Common myeloid progenitor, CD34-positive (primary cell): Measurements from ENCODE around the gene STAP2.
A peak's percentile ranks its signal among the peaks of the same experiment; 100 is the strongest.
"Not testable (repeated sequence)": the region's sequence is repeated elsewhere in the genome, so short reads cannot be mapped to it uniquely, and the experiment has no call there.

Experiments used
- CTCF ChIA-PET: fragments of 350-600 bp; sonication (Branson Sonifier 250); formaldehyde crosslinking; loops from one replicate; lab custom pipeline; 2021; ENCODE audit warnings: antibody characterized with exemption; lab: Charles Lee
- POLR2A ChIA-PET: fragments of 350-600 bp; sonication (Branson Sonifier 250); formaldehyde crosslinking; loops from one replicate; lab custom pipeline; 2021; ENCODE audit warnings: antibody characterized with exemption; lab: Charles Lee
- DNase-seq, 3 donors: peaks; one replicate each; pipeline versions ENCODE4 v3.0.0 to v3.0.0-alpha.2; 2013
- H3K27ac ChIP-seq, 2 experiments: 1 replicate in 1 of 2; 2 replicates in 1 of 2; pipeline ENCODE4 v1.7.0; 2013; ENCODE audit warnings: inconsistent platforms in 2 of 2, low read length in 2 of 2, mild to moderate bottlenecking in 2 of 2, low read depth in 1 of 2, moderate library complexity in 1 of 2; ENCODE audit not compliant: severe bottlenecking in 2 of 2, insufficient read depth in 1 of 2, poor library complexity in 1 of 2
- H3K27me3 ChIP-seq, 5 experiments: replicated peaks in 2 of 5; 1 replicate in 3 of 5; 2 replicates in 2 of 5; pipeline versions ENCODE4 v1.6.1 to v1.7.0; 2013; ENCODE audit warnings: low read length in 4 of 5, mild to moderate bottlenecking in 2 of 5, moderate library complexity in 2 of 5, inconsistent platforms in 1 of 5; ENCODE audit not compliant: insufficient read depth in 5 of 5, control insufficient read depth in 4 of 5
- H3K36me3 ChIP-seq, 4 experiments: 1 replicate in 2 of 4; 2 replicates in 2 of 4; pipeline versions ENCODE4 v1.6.1 to v1.7.0; 2013; ENCODE audit warnings: low read length in 3 of 4, control low read depth in 1 of 4, mild to moderate bottlenecking in 1 of 4; ENCODE audit not compliant: control insufficient read depth in 4 of 4, insufficient read depth in 4 of 4
- H3K4me1 ChIP-seq, 4 experiments: 1 replicate in 3 of 4; 2 replicates in 1 of 4; pipeline versions ENCODE4 v1.6.1 to v1.7.1; 2013; ENCODE audit warnings: low read length in 3 of 4, mild to moderate bottlenecking in 3 of 4, control low read depth in 1 of 4, inconsistent platforms in 1 of 4, moderate library complexity in 1 of 4; ENCODE audit not compliant: control insufficient read depth in 4 of 4, insufficient read depth in 4 of 4; ENCODE audit errors: control extremely low read depth in 1 of 4
- H3K4me3 ChIP-seq, 7 experiments: 1 replicate in 4 of 7; 2 replicates in 3 of 7; pipeline versions ENCODE4 v1.5.1 to v1.7.0; 2013; ENCODE audit warnings: mild to moderate bottlenecking in 7 of 7, low read length in 6 of 7, moderate library complexity in 6 of 7, inconsistent platforms in 2 of 7, low read depth in 2 of 7, control low read depth in 1 of 7; ENCODE audit not compliant: insufficient read depth in 4 of 7, control insufficient read depth in 1 of 7; ENCODE audit errors: extremely low read depth in 1 of 7
- H3K9me3 ChIP-seq, 5 experiments: 1 replicate in 4 of 5; 2 replicates in 1 of 5; pipeline versions ENCODE4 v1.6.1 to v1.7.1; 2013; ENCODE audit warnings: low read length in 4 of 5, mild to moderate bottlenecking in 2 of 5, inconsistent platforms in 1 of 5, low read depth in 1 of 5, moderate library complexity in 1 of 5; ENCODE audit not compliant: control insufficient read depth in 4 of 5, insufficient read depth in 2 of 5; ENCODE audit errors: control extremely low read depth in 1 of 5
- WGBS: methylation state at CpG from one replicate; pipeline ENCODE4 v1.1.5; 2013; ENCODE audit not compliant: insufficient coverage; 5-methylcytosine and 5-hydroxymethylcytosine counted together

STAP2 gene

DNA sequence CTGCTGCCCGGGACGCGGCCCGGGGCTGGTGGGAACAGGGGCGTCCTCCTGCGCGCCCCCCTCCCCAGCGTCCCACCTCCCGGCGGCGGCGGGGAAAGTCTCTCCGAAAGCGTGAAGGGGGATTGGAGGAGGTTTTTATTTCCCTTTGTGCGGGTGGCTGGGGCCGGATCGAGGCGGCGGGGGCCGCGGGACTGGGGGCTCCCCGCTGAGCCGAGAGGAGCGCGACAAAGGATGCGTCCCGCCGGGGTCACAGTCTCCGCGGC lies 59.4 kb downstream of the STAP2 start:
- Histone ChIP-seq H3K27ac (no peak overlapping the region), H3K27me3 (peaks cover 0 to 34% (median 6%) of the 10 kb centered on the region in 5 experiments), H3K4me1 (peaks cover 0 to 27% (median 23%) of the 10 kb centered on the region in 4 experiments), H3K4me3 (peak overlapping the region; percentile 13 to 72 (median 47)), H3K36me3 (no peaks in the 10 kb centered on the region), H3K9me3 (no peaks in the 10 kb centered on the region)
- under 1% methylated on average over 18 of the region's 30 CpGs for WGBS
- CTCF ChIA-PET: interaction anchor here (1.5 kb wide), 1 partner anchor 75 kb away, joined by 3 read pairs; no protein-coding TSS in a partner anchor
- DNase-seq: peak in 1 of 3 donors; percentile 31
- POLR2A ChIA-PET: no interaction called here

DNA sequence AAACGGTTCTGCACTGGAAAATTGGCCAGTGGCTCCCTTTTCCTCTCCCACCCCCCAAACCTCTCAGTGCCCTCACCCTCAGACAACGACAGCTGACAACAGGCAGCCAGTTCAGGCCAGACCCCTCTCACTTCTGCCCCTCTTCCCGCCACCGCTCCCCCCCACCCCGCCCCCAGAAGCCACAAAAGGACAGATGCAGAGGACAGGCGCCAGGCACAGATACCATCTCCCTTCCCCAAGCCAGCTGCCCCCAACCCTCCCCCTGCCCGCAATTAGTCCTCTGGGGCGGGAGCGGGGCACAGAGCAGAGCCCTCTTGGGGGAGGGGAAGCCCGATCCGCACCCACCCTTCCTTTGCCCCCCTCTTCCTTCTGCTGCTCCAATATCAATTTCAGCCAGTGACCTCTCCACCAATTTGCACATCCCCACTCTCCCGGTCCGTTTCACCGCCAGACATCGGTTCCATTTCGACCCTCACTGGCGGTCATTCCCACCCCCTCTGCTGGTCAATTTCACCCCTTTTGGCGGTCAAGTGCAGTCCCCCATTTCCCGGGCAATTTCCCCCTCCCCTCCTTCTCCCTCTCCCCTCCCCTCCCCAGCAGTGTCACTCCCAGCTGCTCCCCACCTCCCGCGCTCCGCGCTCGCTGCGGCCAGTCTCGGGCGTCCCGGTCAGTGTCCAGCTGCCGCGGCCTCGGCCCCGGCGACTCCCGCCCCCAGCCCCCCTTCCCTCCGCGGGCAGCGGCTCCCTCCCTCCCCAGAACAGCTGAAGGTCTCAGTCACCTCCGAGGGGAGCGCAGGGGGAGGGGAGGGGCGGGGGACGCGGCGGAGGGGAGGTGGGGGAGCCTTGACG lies 60.0 kb downstream of the STAP2 start, which contains the start of gene SHD:
SHD (plus strand) TSS at position 848 of the 848 bp plus-strand sequence. CDS start 798 bp downstream, outside the sequence.
- Histone ChIP-seq H3K9me3 (no peaks in the 10 kb centered on the region), H3K4me1 (peaks cover 0 to 27% (median 23%) of the 10 kb centered on the region in 4 experiments), H3K27ac (no peak within 1 kb of the TSS), H3K36me3 (no peaks in the 10 kb centered on the region), H3K4me3 (peak within 1 kb of the TSS; percentile 13 to 72 (median 48)), H3K27me3 (peaks cover 0 to 33% (median 6%) of the 10 kb centered on the region in 5 experiments)
- peak in 2 of 3 donors; percentile 53 to 66 for DNase-seq
- CTCF ChIA-PET: interaction anchor here (0.6 to 2.0 kb wide), 4 partner anchors 11 to 75 kb away, joined by 3 to 12 read pairs (median 3); no protein-coding TSS in a partner anchor
- POLR2A ChIA-PET: no interaction called here
- WGBS: 0% methylated on average over 14 of the region's 44 CpGs

- peaks cover 0 to 31% (median 6%) of the 10 kb centered on the region in 5 experiments for H3K27me3 ChIP-seq
- peak overlapping the region in 2 of 7 experiments; percentile 33 to 72 for H3K4me3 ChIP-seq
- WGBS: 5% methylated on average over 4 of the region's 4 CpGs
- POLR2A ChIA-PET: interaction anchor here (0.6 kb wide), 1 partner anchor 197 kb away, joined by 4 read pairs; no protein-coding TSS in a partner anchor
- H3K9me3 ChIP-seq: no peaks in the 10 kb centered on the region
- H3K4me1 ChIP-seq: peaks cover 0 to 27% (median 23%) of the 10 kb centered on the region in 4 experiments
- CTCF ChIA-PET: interaction anchor here (0.7 to 2.0 kb wide), 3 partner anchors 11 to 75 kb away, joined by 3 to 12 read pairs (median 3); no protein-coding TSS in a partner anchor
- H3K27ac ChIP-seq: no peak overlapping the region
- no peaks in the 10 kb centered on the region for H3K36me3 ChIP-seq
- no peak for DNase-seq
Observed at GRCh38 chr19:4278010-4278409, 60.6 kb downstream of the STAP2 start.

- no peak for DNase-seq
- CTCF ChIA-PET: interaction anchor here (0.7 to 2.0 kb wide), 5 partner anchors 10 to 75 kb away, joined by 3 to 12 read pairs (median 3); no protein-coding TSS in a partner anchor
- H3K36me3 ChIP-seq: peaks cover 0 to 2% (median 0%) of the 10 kb centered on the region in 4 experiments
- H3K27ac ChIP-seq: no peak overlapping the region
- H3K4me1 ChIP-seq: peaks cover 0 to 27% (median 23%) of the 10 kb centered on the region in 4 experiments
- no peaks in the 10 kb centered on the region for H3K9me3 ChIP-seq
- no peak overlapping the region for H3K4me3 ChIP-seq
- H3K27me3 ChIP-seq: peaks cover 0 to 26% (median 6%) of the 10 kb centered on the region in 5 experiments
- 54% methylated on average over 13 of the region's 16 CpGs for WGBS
- POLR2A ChIA-PET: interaction anchor here (0.6 kb wide), 2 partner anchors 198 to 904 kb away, joined by 4 read pairs; no protein-coding TSS in a partner anchor
Observed at GRCh38 chr19:4277191-4277696, 61.4 kb downstream of the STAP2 start.

GRCh38 chr19:4274321-4274686 lies 64.3 kb downstream of the STAP2 start:
- peaks cover 0 to 27% (median 18%) of the 10 kb centered on the region in 4 experiments for H3K4me1 ChIP-seq
- H3K4me3 ChIP-seq, POLR2A ChIA-PET, H3K27me3 ChIP-seq, H3K9me3 ChIP-seq, H3K27ac ChIP-seq, DNase-seq: not testable (repeated sequence)
- peaks cover 0 to 13% (median 6%) of the 10 kb centered on the region in 4 experiments for H3K36me3 ChIP-seq
- 96% methylated on average over 4 of the region's 6 CpGs for WGBS
- CTCF ChIA-PET: interaction anchor here (1.0 to 1.7 kb wide), 3 partner anchors 10 to 78 kb away, joined by 3 to 7 read pairs (median 3); partner anchors contain the start of gene MPND
